Stimulated activated naive CD8-positive, alpha-beta T cell treated with anti-CD3 and anti-CD28 coated beads, Interleukin-15, amount 100 ng/mL, for 72 hours (primary cell): ENCODE data around the gene ARSB.

Experiments used
- ATAC-seq: fragments of 150-1000 bp; cut with Tn5 transposase; 2 replicates; pipeline ENCODE4 v1.10.0; 2021; ENCODE audit warnings: mild to moderate bottlenecking, moderate library complexity
- DNase-seq, 2 donors: peaks; one replicate each; pipeline ENCODE4 v3.0.0; 2021 to 2022
- H3K27ac Mint-ChIP-seq, 2 donors: one replicate each; pipeline ENCODE4 v1.8.0; 2022; ENCODE audit warnings: mild to moderate bottlenecking in 2 of 2, mixed read lengths in 2 of 2, moderate library complexity in 2 of 2
- H3K27me3 Mint-ChIP-seq: one replicate; pipeline ENCODE4 v1.8.0; 2022; ENCODE audit warnings: mixed read lengths
- H3K4me1 Mint-ChIP-seq: one replicate; pipeline ENCODE4 v1.8.0; 2022; ENCODE audit warnings: mild to moderate bottlenecking, mixed read lengths
- H3K4me3 Mint-ChIP-seq, 2 donors: one replicate each; pipeline ENCODE4 v1.8.0; 2022; ENCODE audit warnings: mild to moderate bottlenecking in 2 of 2, mixed read lengths in 2 of 2, moderate library complexity in 1 of 2
- H3K9me3 Mint-ChIP-seq, 2 donors: one replicate each; pipeline ENCODE4 v1.8.0; 2022; ENCODE audit warnings: mixed read lengths in 2 of 2

Gene ARSB

DNA sequence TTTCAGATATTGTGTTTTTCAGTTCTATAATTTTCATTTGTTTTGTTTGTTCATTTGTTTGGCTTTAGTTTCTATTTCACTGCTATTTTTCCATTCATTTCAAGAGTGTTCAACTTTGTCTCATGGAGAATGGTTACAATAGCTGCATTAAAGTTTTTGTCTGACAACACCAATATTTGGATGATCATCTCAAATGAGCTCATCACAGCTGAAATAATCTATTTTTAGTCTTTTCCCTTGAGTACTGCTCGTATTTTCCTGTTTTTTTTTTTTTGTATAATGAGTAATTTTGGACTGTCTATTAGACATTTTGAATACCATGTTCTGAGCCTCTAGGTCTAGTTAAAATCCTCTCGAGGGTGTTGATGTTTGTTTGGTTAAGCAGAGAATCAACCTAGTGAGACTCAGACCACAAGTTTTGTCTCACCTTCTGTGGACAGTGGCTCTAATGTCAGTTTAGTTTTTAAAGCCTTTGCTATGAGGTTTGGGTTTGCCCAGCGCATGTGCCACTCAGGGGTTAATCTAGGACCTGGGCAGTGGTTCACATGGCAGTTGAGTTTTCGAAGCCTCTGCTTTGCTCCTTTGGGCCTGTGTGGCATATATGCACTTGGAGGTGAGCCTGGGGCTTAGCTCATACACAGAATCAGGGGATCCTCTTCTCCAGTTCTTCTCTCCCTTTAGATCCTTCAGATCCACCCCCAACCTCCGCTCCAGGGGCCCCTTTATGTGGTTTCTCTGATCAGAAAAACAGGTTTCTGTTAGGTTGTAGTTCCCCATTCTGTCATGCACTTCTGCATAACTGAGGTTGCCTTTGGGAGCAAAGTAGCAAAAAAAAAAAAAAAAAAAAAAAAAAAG is 79.8 kb downstream of the ARSB start:
- DNase-seq (no peak), ATAC-seq (no peak)
- H3K4me3 Mint-ChIP-seq, result no peak overlapping the region
- no peak overlapping the region for H3K27ac Mint-ChIP-seq
- H3K27me3 Mint-ChIP-seq, result no peaks in the 10 kb centered on the region
- peaks cover 5 to 7% of the 10 kb centered on the region in 2 donors for H3K9me3 Mint-ChIP-seq
- H3K4me1 Mint-ChIP-seq, result peaks cover 35% of the 10 kb centered on the region

GRCh38 chr5:78903861-78904260 is 81.2 kb downstream of the ARSB start:
- no peak overlapping the region for H3K27ac Mint-ChIP-seq
- H3K4me3 Mint-ChIP-seq, result no peak overlapping the region
- peaks cover 35% of the 10 kb centered on the region for H3K4me1 Mint-ChIP-seq
- DNase-seq (no peak), ATAC-seq (no peak)
- H3K27me3 Mint-ChIP-seq, result no peaks in the 10 kb centered on the region
- peaks cover 5 to 18% of the 10 kb centered on the region in 2 donors for H3K9me3 Mint-ChIP-seq

DNA sequence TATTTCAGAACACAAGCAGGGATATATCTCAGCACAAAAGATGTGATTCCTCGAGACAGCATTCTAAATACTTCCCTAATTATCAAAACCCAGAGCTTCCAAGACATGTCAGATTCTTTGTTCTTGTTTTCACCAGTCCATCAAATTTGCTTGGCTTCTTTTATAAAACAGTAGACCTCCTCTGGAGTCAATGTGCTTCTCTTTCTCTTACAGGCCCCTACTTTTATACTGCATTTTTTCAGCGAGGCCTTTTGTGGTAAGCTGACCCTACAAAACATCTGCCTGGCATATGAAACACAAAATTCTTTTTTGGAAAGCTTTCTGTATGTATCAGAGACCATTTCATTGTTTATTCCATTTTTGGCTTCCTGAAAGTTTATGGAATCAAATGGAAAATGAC is 81.8 kb downstream of the ARSB start:
- no peak for ATAC-seq
- Mint-ChIP-seq H3K4me3 (no peak overlapping the region), H3K27ac (no peak overlapping the region), H3K27me3 (no peaks in the 10 kb centered on the region), H3K4me1 (peaks cover 30% of the 10 kb centered on the region), H3K9me3 (peaks cover 5 to 18% of the 10 kb centered on the region in 2 donors)
- no peak for DNase-seq

DNA sequence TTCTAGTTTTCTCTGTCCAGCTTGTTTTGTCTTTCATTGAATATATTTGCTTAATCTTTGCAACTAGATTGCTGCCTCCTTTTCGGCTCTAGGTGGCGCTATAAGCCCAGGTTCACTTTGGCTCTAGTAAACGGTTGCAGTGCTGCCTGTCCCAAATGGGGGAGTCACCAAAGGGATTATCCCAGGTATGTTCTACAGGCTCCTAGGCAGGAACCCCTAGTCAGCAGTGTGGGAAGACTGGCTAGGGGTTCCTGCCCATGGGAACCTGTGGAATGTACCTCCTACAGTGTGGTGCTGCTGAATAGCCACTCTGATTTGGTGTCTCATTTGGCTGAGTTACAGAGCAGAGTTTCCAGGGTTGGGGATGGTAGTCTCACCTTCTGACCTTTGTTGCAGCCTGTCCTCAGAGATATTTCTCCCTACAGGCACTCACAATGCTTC is 85.2 kb downstream of the ARSB start:
- ATAC-seq (no peak), DNase-seq (peak in 1 of 2 donors; percentile 18)
- no peaks in the 10 kb centered on the region for H3K27me3 Mint-ChIP-seq
- H3K27ac Mint-ChIP-seq, result no peak overlapping the region
- peaks cover 5 to 18% of the 10 kb centered on the region in 2 donors for H3K9me3 Mint-ChIP-seq
- no peaks in the 10 kb centered on the region for H3K4me1 Mint-ChIP-seq
- no peak overlapping the region for H3K4me3 Mint-ChIP-seq

GRCh38 chr5:78896132-78896531 is 89.0 kb downstream of the ARSB start:
- Mint-ChIP-seq H3K27ac (no peak overlapping the region), H3K27me3 (no peaks in the 10 kb centered on the region)
- DNase-seq, result no peak

DNA sequence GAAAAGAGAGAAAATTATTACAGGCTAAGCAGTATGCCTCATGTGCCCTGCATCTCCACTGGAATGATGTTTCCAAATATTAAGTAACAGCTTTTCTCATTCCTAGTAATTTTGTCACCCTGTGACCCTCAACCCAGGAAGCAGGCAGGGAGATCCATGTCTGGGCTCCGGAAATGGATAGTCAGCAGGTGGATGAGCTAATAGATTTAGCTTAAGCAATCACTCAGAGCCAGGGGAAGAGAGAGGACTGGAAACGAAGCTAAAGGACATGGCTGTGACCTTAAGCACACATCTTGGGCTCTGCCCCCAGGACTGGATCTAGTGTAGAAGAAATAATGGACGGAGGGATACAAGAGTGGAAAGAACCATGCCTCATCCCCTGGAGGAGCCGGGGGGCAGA is 89.5 kb downstream of the ARSB start:
- DNase-seq (no peak), ATAC-seq (no peak)
- H3K9me3 Mint-ChIP-seq, result peaks cover 0 to 11% of the 10 kb centered on the region in 2 donors
- H3K4me3 Mint-ChIP-seq, result no peak overlapping the region
- no peaks in the 10 kb centered on the region for H3K4me1 Mint-ChIP-seq
- no peak overlapping the region for H3K27ac Mint-ChIP-seq
- no peaks in the 10 kb centered on the region for H3K27me3 Mint-ChIP-seq

More at GRCh38 chr5:78896132-78896531, 89.0 kb downstream of the ARSB start:
- Mint-ChIP-seq H3K4me3 (no peak overlapping the region), H3K4me1 (no peaks in the 10 kb centered on the region), H3K9me3 (peaks cover 3 to 16% of the 10 kb centered on the region in 2 donors)
- ATAC-seq, result no peak

DNA sequence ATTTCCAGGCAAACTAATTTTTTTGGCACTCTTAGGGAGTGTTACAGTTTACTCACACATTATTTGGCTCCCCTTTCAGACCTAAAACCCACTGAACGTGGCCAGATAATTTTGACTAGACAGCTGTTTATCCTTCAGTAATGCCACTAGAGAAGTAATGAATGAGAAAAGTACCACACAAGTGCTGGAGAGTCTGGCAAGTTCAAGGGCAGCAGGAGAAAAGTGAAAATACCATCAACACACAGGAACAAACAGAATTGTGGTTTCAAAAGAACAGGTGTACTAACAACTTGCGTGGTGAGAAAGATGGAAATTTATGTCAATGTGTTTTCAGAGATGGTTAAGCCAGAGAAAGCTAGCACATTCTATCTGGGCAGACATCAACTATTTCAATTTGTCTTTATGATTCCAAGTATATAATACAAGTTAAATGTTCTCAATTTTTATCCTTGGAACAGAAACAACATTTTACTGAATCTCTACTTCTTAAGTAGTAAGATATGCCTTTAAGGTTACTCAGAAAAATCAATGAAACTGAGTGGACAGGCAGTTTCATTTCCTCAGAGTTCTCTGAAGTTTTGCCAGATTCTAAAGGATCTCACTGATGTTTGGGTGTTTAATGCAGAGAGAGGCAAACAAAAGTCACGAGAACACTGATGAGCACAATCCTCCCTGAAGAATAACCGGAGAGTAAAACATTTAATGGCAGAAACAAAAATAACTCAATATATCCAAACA is 91.0 kb downstream of the ARSB start:
- Mint-ChIP-seq H3K27ac (peak overlapping the region in 1 of 2 donors; percentile 3), H3K4me3 (no peak overlapping the region), H3K9me3 (peaks cover 0 to 3% of the 10 kb centered on the region in 2 donors), H3K4me1 (no peaks in the 10 kb centered on the region), H3K27me3 (no peaks in the 10 kb centered on the region)
- DNase-seq (no peak), ATAC-seq (no peak)

DNA sequence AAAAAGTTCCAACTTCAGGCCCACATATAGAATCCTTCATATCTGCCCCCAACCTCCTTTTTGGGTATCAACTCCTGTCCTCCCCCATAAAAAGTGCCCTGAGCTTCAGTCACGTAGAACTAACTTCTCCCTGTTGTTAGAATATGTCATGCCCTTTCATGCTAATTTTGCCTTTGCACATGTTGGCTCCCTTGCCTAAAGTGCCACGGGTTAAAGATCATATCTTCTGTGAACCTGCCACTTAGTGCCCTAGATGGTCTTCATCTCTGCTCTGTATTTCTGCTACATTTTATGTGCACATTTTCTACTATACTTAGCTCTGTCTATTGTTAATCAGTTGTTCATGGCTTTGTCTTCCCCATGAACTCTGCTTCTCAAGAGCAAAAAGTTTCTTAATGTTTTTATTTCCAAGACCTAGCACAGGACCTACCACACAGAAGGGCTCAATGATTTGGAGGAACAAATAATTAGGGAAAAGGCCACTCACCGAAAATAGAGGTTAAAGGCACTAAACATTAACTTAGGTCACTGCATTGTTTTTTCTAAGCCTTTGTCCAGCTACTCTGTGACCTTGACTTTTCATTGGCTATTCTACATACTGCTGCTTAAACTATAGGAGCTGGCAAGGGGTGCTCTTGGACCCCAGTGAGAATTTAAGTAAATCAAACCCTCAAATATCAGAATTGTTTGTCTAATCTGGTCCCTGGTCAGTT is 94.3 kb downstream of the ARSB start:
- peaks cover 23% of the 10 kb centered on the region for H3K4me1 Mint-ChIP-seq
- H3K9me3 Mint-ChIP-seq, result no peaks in the 10 kb centered on the region
- H3K4me3 Mint-ChIP-seq, result no peak overlapping the region
- ATAC-seq, result no peak
- no peaks in the 10 kb centered on the region for H3K27me3 Mint-ChIP-seq
- no peak overlapping the region for H3K27ac Mint-ChIP-seq
- DNase-seq, result no peak

DNA sequence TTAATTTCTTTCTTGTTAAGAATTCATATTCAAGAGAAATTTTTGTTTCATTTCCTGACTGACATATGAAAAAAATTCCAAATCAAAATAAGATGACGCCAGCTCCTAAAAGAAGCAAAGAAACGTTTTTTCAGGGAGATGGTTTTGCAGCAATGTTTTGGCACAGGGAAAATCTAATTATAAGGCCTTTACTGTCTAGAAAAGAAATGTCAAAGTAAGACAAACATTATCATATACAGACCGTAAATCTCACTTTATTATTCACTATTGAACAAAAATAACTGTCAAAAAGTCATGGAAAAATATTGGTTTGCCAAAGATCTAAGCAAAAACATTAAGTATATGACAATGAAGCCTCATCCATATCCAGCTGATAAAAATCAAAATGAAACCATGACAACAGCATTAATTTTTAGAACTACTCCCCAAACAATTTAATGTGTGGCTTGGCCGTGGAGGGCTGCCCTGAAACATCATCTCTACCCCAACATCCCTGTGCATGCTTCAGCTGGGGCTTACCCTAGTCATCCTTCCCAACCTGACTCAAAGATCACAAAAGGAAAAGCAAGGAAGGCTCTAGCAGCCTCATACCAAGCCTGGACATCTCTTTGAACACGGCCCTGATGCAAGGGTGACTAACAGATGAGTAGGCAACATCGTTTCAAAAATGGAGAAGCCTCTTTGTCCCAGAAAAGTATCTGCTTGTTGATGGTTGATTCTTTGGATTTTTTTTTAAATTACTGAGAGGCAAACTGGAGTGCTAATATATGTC is 95.6 kb downstream of the ARSB start:
- H3K27me3 Mint-ChIP-seq, result no peaks in the 10 kb centered on the region
- H3K4me3 Mint-ChIP-seq, result no peak overlapping the region
- H3K27ac Mint-ChIP-seq, result no peak overlapping the region
- H3K4me1 Mint-ChIP-seq, result peaks cover 23% of the 10 kb centered on the region
- no peaks in the 10 kb centered on the region for H3K9me3 Mint-ChIP-seq
- DNase-seq (no peak), ATAC-seq (no peak)

DNA sequence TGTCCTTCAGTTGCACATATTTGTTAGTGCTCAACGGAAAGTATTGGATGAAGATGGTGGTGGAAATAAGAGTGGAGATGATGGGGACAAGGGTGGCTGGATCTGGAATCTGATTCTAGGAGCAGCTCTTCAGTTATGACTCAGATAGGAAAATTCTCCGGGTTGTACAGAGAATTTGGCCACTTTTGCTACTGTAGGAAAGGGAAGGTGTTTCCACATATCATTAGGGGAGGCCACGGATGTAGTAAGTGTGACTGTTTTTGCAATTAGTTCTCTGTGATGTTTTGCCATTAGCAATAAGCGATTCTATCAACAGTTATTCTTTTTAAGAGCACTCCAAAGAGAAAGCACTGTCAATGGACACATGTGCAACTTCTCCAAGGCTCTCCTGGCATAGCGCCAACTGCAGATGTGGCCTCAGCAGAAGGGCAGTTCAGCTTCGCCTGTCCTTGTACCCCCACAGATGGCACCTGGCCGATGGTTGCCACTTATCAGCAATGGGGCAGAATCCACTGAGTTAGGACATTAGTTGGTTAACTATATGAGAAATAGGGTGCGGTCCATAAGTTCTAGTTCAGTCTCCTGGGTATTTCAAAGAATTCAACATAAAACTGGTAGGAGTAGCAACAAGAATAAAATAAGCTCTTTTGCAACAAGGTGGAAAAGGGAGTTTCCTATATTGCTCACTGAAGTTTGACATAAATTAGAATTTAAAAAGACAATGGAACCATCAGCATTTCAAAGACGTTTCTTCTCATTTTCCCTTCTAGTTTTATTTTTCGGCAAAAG is 96.3 kb downstream of the ARSB start:
- ATAC-seq, result no peak
- Mint-ChIP-seq H3K4me1 (peaks cover 23% of the 10 kb centered on the region), H3K4me3 (no peak overlapping the region), H3K27ac (no peak overlapping the region), H3K9me3 (no peaks in the 10 kb centered on the region), H3K27me3 (no peaks in the 10 kb centered on the region)
- DNase-seq, result no peak

DNA sequence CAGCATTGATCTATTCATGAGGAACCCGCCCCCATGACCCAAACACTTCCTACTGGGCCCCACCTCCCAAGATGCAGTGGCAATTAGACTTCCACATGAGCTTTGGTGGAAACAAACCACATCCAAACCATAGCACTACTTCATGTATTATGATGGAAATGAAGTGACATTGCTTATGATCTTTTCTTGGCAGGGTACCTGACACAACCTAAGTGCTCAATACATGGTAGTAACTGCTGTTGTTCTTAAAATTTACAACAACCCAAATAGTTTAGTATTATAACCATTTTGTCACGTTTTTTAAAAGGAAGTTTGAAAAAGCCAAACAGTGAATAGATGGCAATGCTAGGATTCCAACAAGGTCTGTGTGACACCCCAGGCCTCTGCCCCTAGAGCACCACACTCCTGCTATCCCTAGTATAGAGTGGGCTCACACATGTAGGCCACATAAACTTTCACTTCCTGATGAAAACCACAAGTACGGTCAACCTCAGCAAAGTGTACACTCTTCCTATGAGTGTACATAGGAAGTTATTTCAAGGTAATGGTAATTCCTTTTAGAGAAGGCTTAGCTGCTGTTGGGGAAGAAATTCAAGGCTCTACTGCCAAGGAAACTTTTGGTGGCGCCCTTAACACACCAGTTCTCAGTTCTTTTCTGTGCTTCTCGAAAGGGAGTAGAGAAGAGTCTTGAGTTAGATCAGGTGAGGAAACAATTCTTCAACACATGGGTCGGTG is 97.6 kb downstream of the ARSB start:
- H3K4me3 Mint-ChIP-seq, result no peak overlapping the region
- ATAC-seq, result peak; percentile 100

GRCh38 chr5:78886341-78887230 is 98.5 kb downstream of the ARSB start:
- no peaks in the 10 kb centered on the region for H3K9me3 Mint-ChIP-seq
- DNase-seq (no peak), ATAC-seq (no peak)
- no peak overlapping the region for H3K27ac Mint-ChIP-seq
- no peaks in the 10 kb centered on the region for H3K27me3 Mint-ChIP-seq
- H3K4me3 Mint-ChIP-seq, result no peak overlapping the region
- H3K4me1 Mint-ChIP-seq, result peaks cover 23% of the 10 kb centered on the region

More for the DNA sequence above, 97.6 kb downstream of the ARSB start:
- H3K4me1 Mint-ChIP-seq, result peaks cover 23% of the 10 kb centered on the region
- peak; percentile 40 to 42 for DNase-seq
- H3K27ac Mint-ChIP-seq, result no peak overlapping the region
- H3K27me3 Mint-ChIP-seq, result no peaks in the 10 kb centered on the region
- no peaks in the 10 kb centered on the region for H3K9me3 Mint-ChIP-seq

DNA sequence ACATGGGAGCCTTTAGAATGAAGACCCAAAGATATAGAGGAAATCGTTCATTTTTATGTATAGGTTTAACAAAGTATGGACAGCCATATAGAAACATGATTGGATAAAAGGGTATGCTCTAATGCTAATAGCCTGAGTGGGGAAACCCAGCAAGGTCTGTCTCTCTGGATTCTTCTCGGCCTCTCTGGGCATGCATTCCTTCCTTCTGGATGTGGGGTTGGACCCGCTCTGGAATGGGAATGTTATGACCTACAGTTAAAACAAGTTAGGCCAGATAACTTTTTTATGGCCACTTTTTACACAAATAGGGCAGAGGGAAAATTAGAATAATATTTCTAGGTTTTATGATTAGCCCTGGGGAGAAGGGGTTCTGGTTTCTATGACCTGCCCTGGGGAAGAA is 103.2 kb downstream of the ARSB start:
- no peak overlapping the region for H3K27ac Mint-ChIP-seq
- peaks cover 2% of the 10 kb centered on the region for H3K4me1 Mint-ChIP-seq
- H3K4me3 Mint-ChIP-seq, result no peak overlapping the region
- H3K27me3 Mint-ChIP-seq, result no peaks in the 10 kb centered on the region
- ATAC-seq, result no peak
- no peak for DNase-seq
- H3K9me3 Mint-ChIP-seq, result no peaks in the 10 kb centered on the region
